HL-60 (cell line): ENCODE results near the gene MOB3C.

Experiments used
- DNase-seq, 2 experiments: peaks; one replicate each; pipeline ENCODE4 v3.0.0-alpha.2; 2010 to 2020; ENCODE audit warnings: low read depth in 1 of 2, low spot score in 1 of 2
- H3K27ac ChIP-seq: fragments of 250-450 bp; sonication (Bioruptor Pico); replicated peaks from 2 replicates; pipeline ENCODE4 v1.5.1; 2020; ENCODE audit warnings: mild to moderate bottlenecking, moderate library complexity
- H3K27me3 ChIP-seq: fragments of 250-450 bp; sonication (Bioruptor Pico); 2 replicates; pipeline ENCODE4 v1.5.1; 2021; ENCODE audit warnings: mild to moderate bottlenecking, moderate library complexity; ENCODE audit not compliant: insufficient read depth, poor library complexity, severe bottlenecking
- H3K4me3 ChIP-seq: replicated peaks from 2 replicates; pipeline ENCODE4 v1.5.1; 2011; ENCODE audit warnings: mild to moderate bottlenecking, control low read depth, low read length; ENCODE audit not compliant: insufficient read depth
- CTCF ChIP-seq: IDR thresholded peaks from one replicate; pipeline ENCODE4 v1.5.1; 2011; ENCODE audit warnings: low read length, control low read depth, inconsistent platforms; ENCODE audit not compliant: insufficient read depth
- GABPA ChIP-seq: IDR thresholded peaks from 2 replicates; pipeline ENCODE4 v1.6.1; 2012; ENCODE audit warnings: low read depth
- POLR2AphosphoS5 ChIP-seq: IDR thresholded peaks from 2 replicates; pipeline ENCODE4 v1.6.1; 2012; ENCODE audit warnings: low read depth
- REST ChIP-seq: IDR thresholded peaks from 2 replicates; pipeline ENCODE4 v1.6.1; 2012; ENCODE audit warnings: low read depth; ENCODE audit not compliant: insufficient replicate concordance
- SPI1 ChIP-seq: IDR thresholded peaks from 2 replicates; pipeline ENCODE4 v1.6.1; 2012; ENCODE audit warnings: low read depth, mild to moderate bottlenecking, borderline replicate concordance

The MOB3C gene

GRCh38 chr1:46619656-46620258 is 3.1 kb upstream of the MOB3C start:
- H3K27ac ChIP-seq = no peak overlapping the region
- TF ChIP-seq SPI1 = no peak
- no peak for TF ChIP-seq GABPA
- no peak for TF ChIP-seq REST
- TF ChIP-seq CTCF = no peak
- no peak for TF ChIP-seq POLR2AphosphoS5
- H3K27me3 ChIP-seq = no peaks in the 10 kb centered on the region
- no peak for DNase-seq
- no peak overlapping the region for H3K4me3 ChIP-seq

GRCh38 chr1:46618754-46619415 is 2.3 kb upstream of the MOB3C start:
- TF ChIP-seq SPI1 (no peak), REST (no peak), GABPA (no peak), CTCF (no peak), POLR2AphosphoS5 (no peak)
- DNase-seq = no peak
- no peak overlapping the region for H3K4me3 ChIP-seq
- no peak overlapping the region for H3K27ac ChIP-seq
- H3K27me3 ChIP-seq = no peaks in the 10 kb centered on the region

GRCh38 chr1:46617833-46618232 is 1.2 kb upstream of the MOB3C start:
- TF ChIP-seq REST (no peak), POLR2AphosphoS5 (no peak), CTCF (no peak), SPI1 (no peak), GABPA (no peak)
- H3K27ac ChIP-seq = no peak overlapping the region
- H3K27me3 ChIP-seq = no peaks in the 10 kb centered on the region
- H3K4me3 ChIP-seq = no peak overlapping the region
- no peak for DNase-seq
